ENCODE measurements around the gene PCDH8. TPM values are rescaled to one million over a fixed set of nuclear protein-coding genes. Genes with fewer than 3 reads are reported as not detected.

Gene PCDH8, protein sequence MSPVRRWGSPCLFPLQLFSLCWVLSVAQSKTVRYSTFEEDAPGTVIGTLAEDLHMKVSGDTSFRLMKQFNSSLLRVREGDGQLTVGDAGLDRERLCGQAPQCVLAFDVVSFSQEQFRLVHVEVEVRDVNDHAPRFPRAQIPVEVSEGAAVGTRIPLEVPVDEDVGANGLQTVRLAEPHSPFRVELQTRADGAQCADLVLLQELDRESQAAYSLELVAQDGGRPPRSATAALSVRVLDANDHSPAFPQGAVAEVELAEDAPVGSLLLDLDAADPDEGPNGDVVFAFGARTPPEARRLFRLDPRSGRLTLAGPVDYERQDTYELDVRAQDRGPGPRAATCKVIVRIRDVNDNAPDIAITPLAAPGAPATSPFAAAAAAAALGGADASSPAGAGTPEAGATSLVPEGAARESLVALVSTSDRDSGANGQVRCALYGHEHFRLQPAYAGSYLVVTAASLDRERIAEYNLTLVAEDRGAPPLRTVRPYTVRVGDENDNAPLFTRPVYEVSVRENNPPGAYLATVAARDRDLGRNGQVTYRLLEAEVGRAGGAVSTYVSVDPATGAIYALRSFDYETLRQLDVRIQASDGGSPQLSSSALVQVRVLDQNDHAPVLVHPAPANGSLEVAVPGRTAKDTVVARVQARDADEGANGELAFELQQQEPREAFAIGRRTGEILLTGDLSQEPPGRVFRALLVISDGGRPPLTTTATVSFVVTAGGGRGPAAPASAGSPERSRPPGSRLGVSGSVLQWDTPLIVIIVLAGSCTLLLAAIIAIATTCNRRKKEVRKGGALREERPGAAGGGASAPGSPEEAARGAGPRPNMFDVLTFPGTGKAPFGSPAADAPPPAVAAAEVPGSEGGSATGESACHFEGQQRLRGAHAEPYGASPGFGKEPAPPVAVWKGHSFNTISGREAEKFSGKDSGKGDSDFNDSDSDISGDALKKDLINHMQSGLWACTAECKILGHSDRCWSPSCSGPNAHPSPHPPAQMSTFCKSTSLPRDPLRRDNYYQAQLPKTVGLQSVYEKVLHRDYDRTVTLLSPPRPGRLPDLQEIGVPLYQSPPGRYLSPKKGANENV
- 89.0 TPM for total RNA-seq (ENCODE audit: unreplicated experiment)
- long read RNA-seq, partial matches to known transcripts: 0 of 4 reads
- long read RNA-seq, other reads (novel, unspliced or antisense): 0 of 4 reads

DNA sequence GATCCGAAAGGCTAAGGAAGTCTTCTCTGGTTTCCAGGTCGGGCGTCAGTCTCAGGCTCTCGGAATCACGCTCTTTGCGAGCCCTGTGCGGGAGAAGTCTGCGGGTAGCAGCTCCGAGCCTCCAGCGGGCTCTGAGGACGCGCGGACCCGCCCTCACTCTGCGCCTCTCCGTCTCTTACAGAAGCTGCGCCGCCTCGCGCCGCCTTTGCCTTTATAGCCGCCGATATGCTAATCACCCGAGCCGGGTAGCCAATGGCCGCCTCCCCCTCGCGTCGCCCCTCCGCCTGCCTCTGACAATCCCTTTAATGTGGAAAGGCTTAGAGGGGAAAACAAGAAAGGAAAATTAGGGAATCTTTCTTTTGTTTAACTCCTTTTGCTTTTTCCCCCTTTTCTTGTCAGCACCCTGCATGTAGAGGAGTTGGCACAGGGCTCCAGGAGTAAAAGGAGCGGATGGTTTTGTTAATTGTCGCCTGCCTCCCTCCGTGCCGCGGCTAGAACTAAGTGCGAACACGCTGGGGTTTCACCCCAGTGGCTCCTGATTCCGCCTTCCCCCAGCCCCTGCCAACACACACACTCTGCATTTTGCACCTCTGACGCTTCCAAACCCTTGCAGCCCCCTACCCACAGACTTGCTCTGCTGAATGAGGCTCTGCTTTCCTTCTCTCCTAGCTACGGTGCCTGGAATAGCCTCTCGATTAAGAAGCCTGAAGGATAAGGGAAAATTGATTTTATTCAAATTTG is at the start of gene PCDH8:
Gene PCDH8 (minus strand): TSS at position 186 of the 741 bp plus-strand sequence. CDS start 204 bp downstream, outside the sequence.
- Mint-ChIP-seq H3K27ac (ENCODE audit: unreplicated experiment) (peak within 1 kb of the TSS; percentile 95), H3K9me3 (ENCODE audit: unreplicated experiment) (peaks cover 22% of the 10 kb centered on the region), H3K36me3 (ENCODE audit: unreplicated experiment) (no peaks in the 10 kb centered on the region), H3K27me3 (ENCODE audit: unreplicated experiment) (peaks cover 28% of the 10 kb centered on the region), H3K4me3 (ENCODE audit: unreplicated experiment) (peak within 1 kb of the TSS; percentile 99), H3K4me1 (ENCODE audit: low read depth, unreplicated experiment) (peaks cover 36% of the 10 kb centered on the region)
- DNase-seq: peak; percentile 97
- TF ChIP-seq, protein P1, sequence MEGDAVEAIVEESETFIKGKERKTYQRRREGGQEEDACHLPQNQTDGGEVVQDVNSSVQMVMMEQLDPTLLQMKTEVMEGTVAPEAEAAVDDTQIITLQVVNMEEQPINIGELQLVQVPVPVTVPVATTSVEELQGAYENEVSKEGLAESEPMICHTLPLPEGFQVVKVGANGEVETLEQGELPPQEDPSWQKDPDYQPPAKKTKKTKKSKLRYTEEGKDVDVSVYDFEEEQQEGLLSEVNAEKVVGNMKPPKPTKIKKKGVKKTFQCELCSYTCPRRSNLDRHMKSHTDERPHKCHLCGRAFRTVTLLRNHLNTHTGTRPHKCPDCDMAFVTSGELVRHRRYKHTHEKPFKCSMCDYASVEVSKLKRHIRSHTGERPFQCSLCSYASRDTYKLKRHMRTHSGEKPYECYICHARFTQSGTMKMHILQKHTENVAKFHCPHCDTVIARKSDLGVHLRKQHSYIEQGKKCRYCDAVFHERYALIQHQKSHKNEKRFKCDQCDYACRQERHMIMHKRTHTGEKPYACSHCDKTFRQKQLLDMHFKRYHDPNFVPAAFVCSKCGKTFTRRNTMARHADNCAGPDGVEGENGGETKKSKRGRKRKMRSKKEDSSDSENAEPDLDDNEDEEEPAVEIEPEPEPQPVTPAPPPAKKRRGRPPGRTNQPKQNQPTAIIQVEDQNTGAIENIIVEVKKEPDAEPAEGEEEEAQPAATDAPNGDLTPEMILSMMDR (IDR thresholded peaks at IDR 0.05; ENCODE audit: partially characterized antibody, unreplicated experiment): no peak

DNA sequence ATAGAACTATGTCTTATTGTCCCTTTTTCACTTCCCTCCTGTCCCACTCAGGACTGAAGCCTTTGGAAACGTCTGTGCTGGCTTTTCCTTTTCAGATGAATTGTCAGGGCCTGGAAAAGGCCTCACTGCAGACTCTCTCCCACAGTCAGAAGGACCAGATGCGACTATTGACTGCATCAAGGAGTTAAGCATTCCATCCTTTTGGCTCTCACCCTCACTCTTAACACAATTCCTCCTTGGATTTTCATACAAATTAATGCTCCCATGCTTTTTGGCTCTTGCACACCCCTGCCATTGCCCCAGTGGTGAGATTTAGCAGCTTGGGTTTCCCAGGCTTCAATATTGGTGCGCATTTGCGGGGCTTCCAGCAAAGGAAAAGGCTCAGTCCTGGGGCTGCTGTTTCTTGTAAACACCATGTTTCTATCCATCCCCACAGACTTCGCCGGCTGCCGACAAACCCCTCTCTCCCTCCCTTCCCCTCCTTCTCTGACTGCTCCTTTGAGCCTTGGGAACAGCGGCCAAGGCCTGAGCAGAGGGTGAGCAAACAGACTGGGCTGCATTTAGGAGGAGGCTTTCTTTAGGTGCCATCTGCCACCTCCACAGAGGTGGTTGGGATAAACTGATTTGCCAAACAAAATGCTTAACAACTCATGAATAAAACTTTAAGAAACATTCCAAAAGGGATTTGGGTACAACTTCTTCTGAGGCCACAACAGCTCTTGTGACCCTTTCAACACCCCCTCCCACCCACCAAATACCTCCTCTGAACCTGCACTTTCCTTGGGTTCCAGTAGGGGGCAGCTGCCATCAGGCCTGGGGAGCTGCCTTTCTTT is 48.6 kb upstream of the PCDH8 start:
- peaks cover 6% of the 10 kb centered on the region for H3K9me3 Mint-ChIP-seq (ENCODE audit: unreplicated experiment)
- peak overlapping the region; percentile 75 for H3K4me3 Mint-ChIP-seq (ENCODE audit: unreplicated experiment)
- H3K4me1 Mint-ChIP-seq (ENCODE audit: low read depth, unreplicated experiment): peaks cover 48% of the 10 kb centered on the region
- peak overlapping the region; percentile 99 for H3K27ac Mint-ChIP-seq (ENCODE audit: unreplicated experiment)
- DNase-seq: peak; percentile 80
- TF ChIP-seq, protein P1 (IDR thresholded peaks at IDR 0.05; ENCODE audit: partially characterized antibody, unreplicated experiment): peak; percentile 91
- no peaks in the 10 kb centered on the region for H3K36me3 Mint-ChIP-seq (ENCODE audit: unreplicated experiment)
- H3K27me3 Mint-ChIP-seq (ENCODE audit: unreplicated experiment): peaks cover 9% of the 10 kb centered on the region

DNA sequence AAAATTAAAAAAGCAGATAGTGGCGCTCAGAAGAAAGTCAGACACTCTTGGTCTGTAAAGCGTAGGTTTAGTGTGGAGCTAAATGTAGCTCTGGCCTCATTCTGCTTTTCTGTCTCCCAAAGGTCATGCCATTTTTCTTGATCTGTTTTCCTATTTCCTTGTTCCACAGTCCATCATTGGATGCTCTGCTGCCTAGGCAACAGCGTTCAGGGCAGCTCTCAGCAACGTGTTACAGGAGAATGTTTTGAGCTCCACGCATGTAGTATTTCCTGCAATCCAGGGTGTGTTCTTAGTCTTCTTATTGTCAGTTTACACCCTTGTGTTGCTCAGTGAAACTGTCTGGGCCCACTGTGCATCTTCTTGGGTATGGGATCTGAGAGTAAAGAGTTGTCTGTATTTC is 46.0 kb upstream of the PCDH8 start:
- Mint-ChIP-seq H3K4me3 (ENCODE audit: unreplicated experiment) (peak overlapping the region; percentile 8), H3K36me3 (ENCODE audit: unreplicated experiment) (no peaks in the 10 kb centered on the region), H3K9me3 (ENCODE audit: unreplicated experiment) (peaks cover 6% of the 10 kb centered on the region), H3K27me3 (ENCODE audit: unreplicated experiment) (peaks cover 9% of the 10 kb centered on the region), H3K4me1 (ENCODE audit: low read depth, unreplicated experiment) (peaks cover 44% of the 10 kb centered on the region), H3K27ac (ENCODE audit: unreplicated experiment) (no peak overlapping the region)
- TF ChIP-seq, protein P1 (IDR thresholded peaks at IDR 0.05; ENCODE audit: partially characterized antibody, unreplicated experiment): no peak
- DNase-seq: no peak

DNA sequence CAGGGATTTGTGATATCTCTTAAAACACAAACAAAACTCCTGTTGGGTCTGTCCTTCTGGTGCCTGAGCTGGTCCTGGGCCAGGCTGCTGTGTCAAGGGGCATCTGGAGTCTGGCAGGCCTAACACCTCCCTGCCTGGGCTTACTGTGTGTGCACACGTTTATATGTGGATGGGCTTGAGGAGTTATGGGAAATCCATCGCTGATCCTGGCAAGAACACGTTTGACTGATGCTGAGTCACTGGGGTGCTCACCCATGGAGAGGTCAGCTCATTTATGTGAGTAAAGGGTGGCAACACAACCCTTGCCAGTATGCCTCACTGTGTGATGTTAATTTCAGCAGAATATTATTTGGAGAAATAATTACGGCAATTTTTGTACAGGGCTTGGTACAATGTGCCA is 44.5 kb upstream of the PCDH8 start:
- TF ChIP-seq, protein P1 (IDR thresholded peaks at IDR 0.05; ENCODE audit: partially characterized antibody, unreplicated experiment): no peak
- no peak for DNase-seq
- H3K27me3 Mint-ChIP-seq (ENCODE audit: unreplicated experiment): peaks cover 6% of the 10 kb centered on the region
- H3K4me1 Mint-ChIP-seq (ENCODE audit: low read depth, unreplicated experiment): peaks cover 40% of the 10 kb centered on the region
- peaks cover 6% of the 10 kb centered on the region for H3K9me3 Mint-ChIP-seq (ENCODE audit: unreplicated experiment)
- no peak overlapping the region for H3K27ac Mint-ChIP-seq (ENCODE audit: unreplicated experiment)
- H3K4me3 Mint-ChIP-seq (ENCODE audit: unreplicated experiment): no peak overlapping the region
- H3K36me3 Mint-ChIP-seq (ENCODE audit: unreplicated experiment): no peaks in the 10 kb centered on the region
